GM18870 (cell line): ENCODE results near the gene PUSL1.
"Not testable (repeated sequence)": the region's sequence is repeated elsewhere in the genome, so short reads cannot be mapped to it uniquely, and the experiment has no call there.

ENCODE experiments used
- ATAC-seq: cut with Tn5 transposase; IDR thresholded peaks from one replicate; pipeline ENCODE4 v1.9.1; 2021; ENCODE audit warnings: moderate library complexity; ENCODE audit not compliant: unreplicated experiment

Gene PUSL1

DNA sequence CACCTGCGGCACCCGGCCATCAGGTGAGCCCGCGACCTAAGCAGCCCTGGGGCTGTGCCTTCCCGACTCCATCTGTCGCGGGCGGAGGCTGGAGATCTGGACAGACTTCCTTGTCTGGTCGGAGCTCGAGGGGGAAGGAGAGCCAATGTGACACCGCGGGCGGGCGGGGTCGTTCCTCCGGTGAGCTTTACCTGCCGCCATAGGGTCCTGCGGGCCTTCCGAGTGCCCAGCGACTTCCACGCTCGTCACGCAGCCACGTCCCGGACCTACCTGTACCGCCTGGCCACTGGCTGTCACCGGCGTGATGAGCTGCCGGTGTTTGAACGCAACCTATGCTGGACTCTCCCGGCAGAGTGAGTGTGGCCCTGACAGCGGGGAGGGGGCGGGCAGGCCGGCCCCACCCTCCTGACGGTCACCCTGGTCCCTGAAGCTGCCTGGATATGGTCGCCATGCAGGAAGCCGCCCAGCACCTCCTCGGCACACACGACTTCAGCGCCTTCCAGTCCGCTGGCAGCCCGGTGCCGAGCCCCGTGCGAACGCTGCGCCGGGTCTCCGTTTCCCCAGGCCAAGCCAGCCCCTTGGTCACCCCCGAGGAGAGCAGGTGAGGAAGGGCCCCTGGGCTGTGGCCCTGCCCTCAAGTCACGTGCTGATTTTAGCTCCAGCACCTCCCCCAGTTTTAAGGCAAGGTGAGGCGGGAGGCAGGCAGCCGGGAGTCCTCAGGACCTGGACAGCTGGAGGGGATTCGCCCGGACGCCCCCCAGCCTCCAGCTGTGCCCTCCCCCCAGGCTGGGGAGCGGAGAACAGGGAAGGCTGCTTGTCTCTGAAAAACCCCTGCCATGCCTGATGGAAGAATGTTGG lies 1.1 kb downstream of the PUSL1 start:
- no peak for ATAC-seq

DNA sequence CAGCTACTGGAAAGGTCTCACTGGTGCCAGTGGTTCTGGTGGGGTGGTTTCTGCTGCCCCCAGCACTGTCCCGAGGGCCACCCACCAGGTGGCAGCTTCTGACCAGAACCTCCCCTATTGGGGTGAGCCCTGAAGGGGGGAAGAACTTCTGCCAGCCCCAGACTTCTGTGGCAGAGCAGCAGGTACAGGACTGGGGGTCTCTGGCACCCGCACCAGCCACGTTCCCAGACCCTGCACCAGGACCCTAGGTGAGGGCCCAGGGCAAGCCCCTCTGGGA lies 1.6 kb downstream of the PUSL1 start:
- no peak for ATAC-seq

DNA sequence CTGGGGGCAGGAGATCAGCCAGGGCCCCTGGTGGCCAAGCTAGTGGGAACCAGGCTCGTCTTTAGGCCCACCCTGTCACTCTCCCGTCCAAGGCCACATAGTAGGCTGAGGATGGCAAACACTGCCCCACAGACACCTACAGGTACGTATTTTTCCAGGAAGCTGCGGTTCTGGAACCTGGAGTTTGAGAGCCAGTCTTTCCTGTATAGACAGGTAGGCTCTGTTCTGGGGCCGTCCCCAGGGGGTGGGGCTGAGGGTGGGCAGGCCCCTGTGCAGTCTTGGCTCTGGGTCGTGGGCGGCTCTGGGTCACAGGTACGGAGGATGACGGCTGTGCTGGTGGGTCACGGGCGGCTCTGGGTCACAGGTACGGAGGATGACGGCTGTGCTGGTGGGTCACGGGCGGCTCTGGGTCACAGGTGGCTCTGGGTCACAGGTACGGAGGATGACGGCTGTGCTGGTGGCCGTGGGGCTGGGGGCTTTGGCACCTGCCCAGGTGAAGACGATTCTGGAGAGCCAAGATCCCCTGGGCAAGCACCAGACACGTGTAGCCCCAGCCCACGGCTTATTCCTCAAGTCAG lies 2.2 kb downstream of the PUSL1 start:
- ATAC-seq, result no peak

GRCh38 chr1:1311107-1312104 lies 3.0 kb downstream of the PUSL1 start:
- ATAC-seq, result no peak

DNA sequence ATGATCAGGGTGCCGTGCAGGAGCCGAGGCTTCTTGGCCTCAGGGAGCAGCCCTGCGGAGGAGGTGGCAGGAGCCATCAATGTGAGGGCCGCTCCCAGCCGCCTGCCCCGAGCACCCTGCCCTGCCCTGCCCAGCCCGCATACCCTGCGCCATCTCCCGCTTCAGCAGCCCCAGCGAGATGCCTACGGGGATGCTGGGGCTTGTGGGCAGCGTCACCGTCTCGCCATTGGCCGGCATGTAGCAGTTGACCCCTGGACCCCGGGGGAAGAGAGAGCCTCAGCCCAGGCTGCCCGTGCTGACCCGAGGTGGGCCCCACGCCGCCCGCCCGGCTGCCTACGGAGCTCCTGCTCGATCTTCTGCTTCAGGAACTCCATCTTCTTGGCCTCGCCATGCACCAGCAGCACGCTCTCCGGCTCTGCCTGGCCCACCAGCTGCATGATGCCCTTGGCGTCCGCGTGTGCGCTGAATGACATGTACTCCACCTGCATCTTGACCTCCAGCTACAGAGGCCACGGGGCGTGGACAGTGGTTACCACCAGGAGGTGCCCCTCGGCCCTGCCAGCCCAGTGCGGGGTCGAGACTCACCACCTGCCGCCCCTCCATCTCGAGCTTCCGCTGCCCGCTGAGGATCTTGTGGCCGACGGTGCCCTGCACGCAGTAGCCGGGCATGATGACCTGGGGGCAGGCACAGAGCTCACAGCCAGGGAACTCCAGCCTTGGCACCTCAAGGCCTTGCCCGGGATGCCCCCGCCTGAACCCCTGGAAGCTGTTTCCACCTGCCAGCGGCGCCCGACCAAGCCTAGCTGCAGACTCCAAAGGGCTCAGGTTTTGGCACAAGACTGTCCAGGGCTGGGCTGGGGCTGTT lies 4.3 kb downstream of the PUSL1 start:
- ATAC-seq, result no peak

GRCh38 chr1:1313500-1314236 lies 5.3 kb downstream of the PUSL1 start:
- ATAC-seq, result no peak

DNA sequence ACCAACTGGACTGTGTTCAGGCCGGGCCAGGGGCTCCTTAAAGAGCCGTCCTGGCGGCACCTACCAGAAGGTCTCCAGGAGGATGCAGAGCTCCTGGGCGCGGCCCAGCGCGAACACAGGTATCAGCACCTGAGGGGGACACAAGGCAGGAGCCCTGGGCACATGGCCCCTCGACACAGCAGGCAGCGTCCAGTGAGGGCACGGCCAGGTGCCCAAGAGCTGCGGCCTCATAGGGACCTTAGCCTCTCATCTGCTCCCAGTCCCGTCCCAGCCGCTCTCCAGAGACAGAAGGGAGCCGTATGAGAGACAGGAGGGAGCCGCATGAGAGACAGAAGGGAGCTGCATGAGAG lies 5.8 kb downstream of the PUSL1 start:
- no peak for ATAC-seq

- ATAC-seq, result no peak
These were observed 6.4 kb downstream of the PUSL1 start for GRCh38 chr1:1314678-1315335.

DNA sequence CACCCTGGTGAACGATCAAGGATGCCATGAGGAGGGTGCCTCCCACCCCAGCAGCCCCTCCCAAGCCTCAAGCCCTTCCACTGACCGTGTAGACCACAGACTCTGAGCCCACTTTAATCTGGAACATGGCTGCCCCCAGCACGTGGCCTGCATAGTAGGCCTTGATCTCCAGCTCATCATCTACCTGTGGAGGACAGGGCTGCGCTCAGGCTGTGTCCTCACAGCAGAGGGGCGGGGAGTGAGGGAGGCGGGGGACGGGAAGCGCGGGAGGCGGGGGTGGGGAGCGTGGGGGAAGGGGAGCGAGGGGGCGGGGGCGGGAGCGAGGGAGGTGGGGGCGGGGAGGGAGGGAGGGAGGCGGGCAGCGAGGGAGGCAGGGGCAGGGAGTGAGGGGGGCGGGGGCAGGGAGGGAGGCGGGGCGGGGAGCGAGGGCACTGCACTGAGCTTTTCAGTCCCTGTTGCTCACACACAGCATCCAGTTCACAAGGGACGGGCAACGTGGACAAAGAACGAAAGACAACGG lies 7.1 kb downstream of the PUSL1 start:
- no peak for ATAC-seq

GRCh38 chr1:1316199-1316598 lies 7.8 kb downstream of the PUSL1 start:
- not testable (repeated sequence) for ATAC-seq

- no peak for ATAC-seq
These were observed 9.0 kb downstream of the PUSL1 start for GRCh38 chr1:1317420-1317819.

DNA sequence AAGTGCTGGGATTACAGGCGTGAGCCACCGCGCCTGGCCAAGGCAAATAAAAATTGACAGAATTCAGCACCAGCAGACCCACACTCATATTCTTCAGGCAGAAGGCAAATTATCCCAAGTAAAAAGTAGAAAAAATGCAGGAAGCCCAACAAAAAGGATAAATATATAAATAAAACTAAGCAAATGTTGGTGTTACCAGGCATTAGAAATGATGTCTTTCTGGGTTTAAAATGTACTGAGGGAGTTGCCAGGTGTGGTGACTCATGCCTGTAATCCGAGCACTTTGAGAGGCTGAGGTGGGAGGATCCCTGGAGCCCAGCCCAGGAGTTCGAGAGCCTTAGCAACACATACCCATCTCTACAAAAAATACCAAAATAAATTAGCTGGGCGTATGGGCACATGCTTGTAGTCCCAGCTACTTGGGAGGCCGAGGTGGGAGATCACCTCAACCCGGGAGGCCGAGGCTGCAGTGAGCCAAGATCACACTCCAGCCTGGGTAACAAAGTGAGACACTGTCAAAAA lies 9.8 kb downstream of the PUSL1 start:
- ATAC-seq, result no peak

GRCh38 chr1:1318777-1319645 lies 10.6 kb downstream of the PUSL1 start:
- ATAC-seq, result no peak

- no peak for ATAC-seq
These were observed 11.2 kb downstream of the PUSL1 start for GRCh38 chr1:1319646-1319941.

GRCh38 chr1:1320666-1321448 lies 12.5 kb downstream of the PUSL1 start:
- ATAC-seq, result no peak

- ATAC-seq, result no peak
These were observed 13.1 kb downstream of the PUSL1 start for GRCh38 chr1:1321477-1321876.

GRCh38 chr1:1322418-1322817 lies 14.0 kb downstream of the PUSL1 start:
- no peak for ATAC-seq

GRCh38 chr1:1322952-1323351 lies 14.6 kb downstream of the PUSL1 start:
- ATAC-seq, result no peak
